HEK293T (cell line): ENCODE data around the gene SKP1.
"Not testable (repeated sequence)": the region's sequence is repeated elsewhere in the genome, so short reads cannot be mapped to it uniquely, and the experiment has no call there.

Experiments
- CTCF ChIA-PET: fragments of 350-600 bp; formaldehyde crosslinking; extraction: SDS; loops from one replicate; lab custom pipeline; 2021; ENCODE audit warnings: antibody characterized with exemption, inconsistent platforms; lab: Yijun Ruan, JAX
- POLR2A ChIA-PET: fragments of 350-600 bp; formaldehyde crosslinking; extraction: SDS; loops from one replicate; lab custom pipeline; 2020; ENCODE audit warnings: antibody characterized with exemption, inconsistent platforms; lab: Yijun Ruan, JAX
- DNase-seq: peaks from one replicate; pipeline ENCODE4 v3.0.0; 2012; ENCODE audit warnings: mixed read lengths; ENCODE audit errors: extremely low spot score
- ARNT ChIP-seq: fragments of 450-650 bp; IDR thresholded peaks from 2 replicates; pipeline ENCODE4 v1.6.1; 2017; ENCODE audit warnings: mild to moderate bottlenecking
- BHLHE40 ChIP-seq: fragments of 450-650 bp; IDR thresholded peaks from 2 replicates; pipeline ENCODE4 v1.6.1; 2016; ENCODE audit warnings: mild to moderate bottlenecking, moderate library complexity, borderline replicate concordance
- CTBP1 ChIP-seq: fragments of 450-650 bp; IDR thresholded peaks from 2 replicates; pipeline ENCODE4 v1.6.1; 2016; ENCODE audit warnings: borderline replicate concordance
- ELF4 ChIP-seq: fragments of 450-650 bp; IDR thresholded peaks from 2 replicates; pipeline ENCODE4 v1.6.1; 2017; ENCODE audit warnings: antibody characterized with exemption
- FOXA1 ChIP-seq: fragments of 450-650 bp; IDR thresholded peaks from 2 replicates; pipeline ENCODE4 v1.6.1; 2016; ENCODE audit warnings: mild to moderate bottlenecking
- FOXK2 ChIP-seq: fragments of 450-650 bp; IDR thresholded peaks from 2 replicates; pipeline ENCODE4 v1.6.1; 2016; ENCODE audit warnings: mild to moderate bottlenecking
- FOXM1 ChIP-seq: fragments of 450-650 bp; IDR thresholded peaks from 2 replicates; pipeline ENCODE4 v1.6.1; 2017; ENCODE audit warnings: mild to moderate bottlenecking, borderline replicate concordance
- HDGF ChIP-seq: fragments of 450-650 bp; IDR thresholded peaks from 2 replicates; pipeline ENCODE4 v1.6.1; 2017; ENCODE audit warnings: antibody characterized with exemption, borderline replicate concordance
- L3MBTL2 ChIP-seq: fragments of 450-650 bp; conservative IDR thresholded peaks from 2 replicates; pipeline ENCODE4 v1.6.1; 2016; ENCODE audit warnings: mild to moderate bottlenecking
- LEF1 ChIP-seq: fragments of 450-650 bp; IDR thresholded peaks from 2 replicates; pipeline ENCODE4 v1.6.1; 2017; ENCODE audit warnings: mild to moderate bottlenecking, borderline replicate concordance
- NFRKB ChIP-seq: fragments of 450-650 bp; IDR thresholded peaks from 2 replicates; pipeline ENCODE4 v1.6.1; 2016; ENCODE audit warnings: mild to moderate bottlenecking, moderate library complexity
- PKNOX1 ChIP-seq: fragments of 450-650 bp; IDR thresholded peaks from 2 replicates; pipeline ENCODE4 v1.6.1; 2016
- SP1 ChIP-seq: fragments of 450-650 bp; IDR thresholded peaks from 2 replicates; pipeline ENCODE4 v1.6.1; 2017
- SUZ12 ChIP-seq: fragments of 450-650 bp; IDR thresholded peaks from 2 replicates; pipeline ENCODE4 v1.6.1; 2016; ENCODE audit warnings: mild to moderate bottlenecking
- TARDBP ChIP-seq: fragments of 450-650 bp; IDR thresholded peaks from 2 replicates; pipeline ENCODE4 v1.6.1; 2016
- ZNF384 ChIP-seq: fragments of 450-650 bp; IDR thresholded peaks from 2 replicates; pipeline ENCODE4 v1.6.1; 2016

The SKP1 gene

GRCh38 chr5:134171972-134172371 is 4.8 kb downstream of the SKP1 start:
- no peak for DNase-seq
- CTCF ChIA-PET = interaction anchor here (1.7 kb wide), 1 partner anchor 132 kb away, joined by 4 read pairs; no protein-coding TSS in a partner anchor
- POLR2A ChIA-PET = no interaction called here
- TF ChIP-seq ELF4 (no peak), FOXM1 (no peak), PKNOX1 (no peak), SUZ12 (no peak), ZNF384 (no peak), ARNT (no peak), TARDBP (no peak), LEF1 (no peak), CTBP1 (no peak)

- POLR2A ChIA-PET = no interaction called here
- no peak for TF ChIP-seq ELF4
- TF ChIP-seq CTBP1 = no peak
- no peak for TF ChIP-seq ARNT
- TF ChIP-seq BHLHE40 = no peak
- TF ChIP-seq FOXM1 = no peak
- TF ChIP-seq FOXK2 = no peak
- TF ChIP-seq SUZ12 = no peak
- CTCF ChIA-PET = no interaction called here
Measured at GRCh38 chr5:134162592-134162991, 14.2 kb downstream of the SKP1 start.

GRCh38 chr5:134161513-134162395 is 15.0 kb downstream of the SKP1 start:
- POLR2A ChIA-PET = interaction anchor here (0.7 to 2.1 kb wide), 2 partner anchors 9 to 15 kb away, joined by 4 to 5 read pairs; partner anchors contain the start of gene SKP1
- TF ChIP-seq PKNOX1 (no peak), HDGF (no peak), ELF4 (no peak), SUZ12 (no peak), TARDBP (no peak)
- DNase-seq = no peak
- CTCF ChIA-PET = interaction anchor here (0.6 to 1.3 kb wide), 2 partner anchors 122 to 425 kb away, joined by 3 to 6 read pairs; no protein-coding TSS in a partner anchor

More at GRCh38 chr5:134162592-134162991, 14.2 kb downstream of the SKP1 start:
- DNase-seq = no peak

GRCh38 chr5:134153657-134154056 is 23.1 kb downstream of the SKP1 start:
- POLR2A ChIA-PET = interaction anchor here (1.5 to 1.6 kb wide), 2 partner anchors 8 to 23 kb away, joined by 4 to 8 read pairs; partner anchors contain the start of gene SKP1
- TF ChIP-seq SP1 (no peak), L3MBTL2 (no peak), LEF1 (no peak), FOXK2 (no peak), SUZ12 (no peak), HDGF (no peak)
- CTCF ChIA-PET = interaction anchor here (0.6 to 2.1 kb wide), 5 partner anchors 13 to 1161 kb away, joined by 3 to 9 read pairs (median 5); no protein-coding TSS in a partner anchor
- no peak for DNase-seq

- no peak for DNase-seq
- POLR2A ChIA-PET = interaction anchor here (1.5 to 1.6 kb wide), 2 partner anchors 8 to 23 kb away, joined by 4 to 8 read pairs; partner anchors contain the start of gene SKP1
- TF ChIP-seq TARDBP (no peak), FOXK2 (no peak), PKNOX1 (no peak), ARNT (no peak), BHLHE40 (no peak), ELF4 (no peak), SP1 (no peak), FOXM1 (no peak), HDGF (no peak), SUZ12 (no peak), CTBP1 (no peak), ZNF384 (no peak), NFRKB (no peak), L3MBTL2 (no peak), LEF1 (no peak), FOXA1 (no peak)
- CTCF ChIA-PET = interaction anchor here (0.9 to 2.1 kb wide), 4 partner anchors 12 to 129 kb away, joined by 3 to 9 read pairs (median 5); no protein-coding TSS in a partner anchor
Measured at GRCh38 chr5:134153241-134153640, 23.5 kb downstream of the SKP1 start.

- CTCF ChIA-PET = interaction anchor here (0.5 to 2.1 kb wide), 6 partner anchors 9 to 218 kb away, joined by 3 to 9 read pairs (median 4); no protein-coding TSS in a partner anchor
Measured at GRCh38 chr5:134152173-134152832, 24.4 kb downstream of the SKP1 start.

More at GRCh38 chr5:134152173-134152832, 24.4 kb downstream of the SKP1 start:
- POLR2A ChIA-PET = interaction anchor here (1.5 kb wide), 1 partner anchor 9 kb away, joined by 4 read pairs; no protein-coding TSS in a partner anchor
- DNase-seq = not testable (repeated sequence)
